Prostate gland (tissue), 2 donors: ENCODE data around the gene EFS. TPM values are rescaled to one million over a fixed set of nuclear protein-coding genes. Genes with fewer than 3 reads are reported as not detected.
"Not testable (repeated sequence)": the region's sequence is repeated elsewhere in the genome, so short reads cannot be mapped to it uniquely, and the experiment has no call there.

Experiments
- DNase-seq: peaks from one replicate; pipeline ENCODE4 v3.0.0-alpha.2; 2019; ENCODE audit warnings: low spot score
- H3K27ac ChIP-seq, 2 donors: fragments of 200-600 bp; sonication (generic); 2 replicates each; pipeline ENCODE4 v1.5.1; 2017 to 2019
- H3K27me3 ChIP-seq: fragments of 200-600 bp; sonication (generic); replicated peaks from 2 replicates; pipeline ENCODE4 v1.5.1; 2019; ENCODE audit not compliant: insufficient read depth
- H3K36me3 ChIP-seq, 2 donors: fragments of 200-600 bp; sonication (generic); 1 replicate in 1 of 2; 2 replicates in 1 of 2; pipeline versions ENCODE4 v1.5.1 to v1.8.1; 2017 to 2019
- H3K4me1 ChIP-seq: fragments of 200-600 bp; sonication (generic); replicated peaks from 2 replicates; pipeline ENCODE4 v1.5.1; 2019
- H3K4me3 ChIP-seq, 2 donors: fragments of 200-600 bp; sonication (generic); 2 replicates each; pipeline ENCODE4 v1.5.1; 2017 to 2019
- H3K9me3 ChIP-seq: fragments of 200-600 bp; sonication (generic); 2 replicates; pipeline ENCODE4 v1.5.1; 2017
- POLR2A ChIP-seq: fragments of 450-650 bp; IDR thresholded peaks from one replicate; pipeline ENCODE4 v1.6.1; 2016; ENCODE audit warnings: antibody characterized with exemption, mild to moderate bottlenecking
- POLR2AphosphoS5 ChIP-seq: sonication (generic); formaldehyde crosslinking; IDR thresholded peaks from one replicate; pipeline ENCODE4 v1.6.1; 2017; ENCODE audit warnings: antibody characterized with exemption
- WGBS: methylation state at CpG from one replicate; pipeline ENCODE4 v1.1.5; 2018; 5-methylcytosine and 5-hydroxymethylcytosine counted together
- intact Hi-C: fragments of 100-400 bp; cut with DNase I; formaldehyde crosslinking; loops from one replicate; pipeline ENCODE4 v1.14.2; 2022
- total RNA-seq, 2 donors: library from RNA; depleted of rRNA; stranded (reverse); fragments of >200 nt; gene quantifications; one replicate each; pipeline ENCODE4 v1.1.0, GENCODE V29; 2016
- TF ChIP-seq, protein P1 (sequence below), 4 experiments: fragments of 200-600 bp in 2 of 4; fragments of 450-650 bp in 2 of 4; sonication (generic) in 2 of 4; IDR thresholded peaks; 1 replicate in 3 of 4; 2 replicates in 1 of 4; pipeline ENCODE4 v1.5.1; 2016 to 2019; ENCODE audit warnings: antibody characterized with exemption in 4 of 4, mild to moderate bottlenecking in 2 of 4, moderate library complexity in 2 of 4

Gene EFS
- total RNA-seq, 2 donors from 2014 or later, result 26.5 to 53.2 TPM

DNA sequence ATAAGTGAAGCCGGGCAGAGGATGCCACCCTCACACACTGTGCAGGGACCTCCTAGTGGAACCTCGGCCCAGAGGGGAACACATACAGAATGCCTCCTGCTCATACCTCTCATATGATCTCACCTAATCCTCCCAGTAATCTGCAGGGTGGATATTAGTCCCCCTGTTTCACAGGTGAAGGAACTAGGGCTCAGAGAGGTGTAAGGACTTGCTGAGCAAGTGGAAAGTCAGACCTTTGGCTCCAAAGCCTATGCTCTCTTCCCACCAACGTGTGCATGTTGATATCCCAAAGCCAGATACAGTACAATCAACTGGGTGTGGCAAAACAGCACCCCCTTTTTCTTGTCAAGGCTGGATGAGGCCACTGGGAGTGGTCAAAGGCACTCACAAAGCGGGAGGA lies 38.9 kb upstream of the EFS start:
- no peak for DNase-seq
- no peaks in the 10 kb centered on the region for H3K27me3 ChIP-seq
- intact Hi-C loops, result no loop called here
- H3K27ac ChIP-seq, result no peak overlapping the region
- H3K4me3 ChIP-seq, result no peak overlapping the region
- WGBS, result 84% methylated on average over 4 of the region's 4 CpGs
- TF ChIP-seq, protein P1, sequence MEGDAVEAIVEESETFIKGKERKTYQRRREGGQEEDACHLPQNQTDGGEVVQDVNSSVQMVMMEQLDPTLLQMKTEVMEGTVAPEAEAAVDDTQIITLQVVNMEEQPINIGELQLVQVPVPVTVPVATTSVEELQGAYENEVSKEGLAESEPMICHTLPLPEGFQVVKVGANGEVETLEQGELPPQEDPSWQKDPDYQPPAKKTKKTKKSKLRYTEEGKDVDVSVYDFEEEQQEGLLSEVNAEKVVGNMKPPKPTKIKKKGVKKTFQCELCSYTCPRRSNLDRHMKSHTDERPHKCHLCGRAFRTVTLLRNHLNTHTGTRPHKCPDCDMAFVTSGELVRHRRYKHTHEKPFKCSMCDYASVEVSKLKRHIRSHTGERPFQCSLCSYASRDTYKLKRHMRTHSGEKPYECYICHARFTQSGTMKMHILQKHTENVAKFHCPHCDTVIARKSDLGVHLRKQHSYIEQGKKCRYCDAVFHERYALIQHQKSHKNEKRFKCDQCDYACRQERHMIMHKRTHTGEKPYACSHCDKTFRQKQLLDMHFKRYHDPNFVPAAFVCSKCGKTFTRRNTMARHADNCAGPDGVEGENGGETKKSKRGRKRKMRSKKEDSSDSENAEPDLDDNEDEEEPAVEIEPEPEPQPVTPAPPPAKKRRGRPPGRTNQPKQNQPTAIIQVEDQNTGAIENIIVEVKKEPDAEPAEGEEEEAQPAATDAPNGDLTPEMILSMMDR (IDR thresholded peaks at IDR 0.05), result no peak
- TF ChIP-seq POLR2AphosphoS5 (no peak), POLR2A (no peak)
- no peaks in the 10 kb centered on the region for H3K9me3 ChIP-seq
- no peaks in the 10 kb centered on the region for H3K36me3 ChIP-seq
- H3K4me1 ChIP-seq, result no peaks in the 10 kb centered on the region

DNA sequence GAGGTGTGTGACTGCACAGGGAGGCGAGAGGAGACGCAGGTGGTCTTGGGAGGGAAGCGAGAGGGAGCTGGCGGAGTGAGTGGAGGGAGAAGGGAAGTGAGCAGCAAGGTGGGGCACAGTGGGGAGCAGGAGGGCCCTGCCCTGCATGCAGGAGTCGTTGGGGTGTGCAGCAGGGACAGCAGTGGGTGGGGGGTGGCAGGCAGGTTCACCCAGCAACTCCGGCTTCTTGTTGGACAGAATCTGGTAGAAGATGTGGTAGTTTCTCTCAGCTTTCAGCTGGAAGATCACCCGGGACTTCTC lies 38.1 kb upstream of the EFS start:
- intact Hi-C loops, result no loop called here
- no peak for TF ChIP-seq POLR2AphosphoS5
- 60% methylated on average over 7 of the region's 7 CpGs for WGBS
- Histone ChIP-seq H3K4me3 (no peak overlapping the region), H3K27ac (no peak overlapping the region), H3K27me3 (no peaks in the 10 kb centered on the region), H3K9me3 (no peaks in the 10 kb centered on the region), H3K4me1 (no peaks in the 10 kb centered on the region), H3K36me3 (no peaks in the 10 kb centered on the region)
- DNase-seq, result no peak

DNA sequence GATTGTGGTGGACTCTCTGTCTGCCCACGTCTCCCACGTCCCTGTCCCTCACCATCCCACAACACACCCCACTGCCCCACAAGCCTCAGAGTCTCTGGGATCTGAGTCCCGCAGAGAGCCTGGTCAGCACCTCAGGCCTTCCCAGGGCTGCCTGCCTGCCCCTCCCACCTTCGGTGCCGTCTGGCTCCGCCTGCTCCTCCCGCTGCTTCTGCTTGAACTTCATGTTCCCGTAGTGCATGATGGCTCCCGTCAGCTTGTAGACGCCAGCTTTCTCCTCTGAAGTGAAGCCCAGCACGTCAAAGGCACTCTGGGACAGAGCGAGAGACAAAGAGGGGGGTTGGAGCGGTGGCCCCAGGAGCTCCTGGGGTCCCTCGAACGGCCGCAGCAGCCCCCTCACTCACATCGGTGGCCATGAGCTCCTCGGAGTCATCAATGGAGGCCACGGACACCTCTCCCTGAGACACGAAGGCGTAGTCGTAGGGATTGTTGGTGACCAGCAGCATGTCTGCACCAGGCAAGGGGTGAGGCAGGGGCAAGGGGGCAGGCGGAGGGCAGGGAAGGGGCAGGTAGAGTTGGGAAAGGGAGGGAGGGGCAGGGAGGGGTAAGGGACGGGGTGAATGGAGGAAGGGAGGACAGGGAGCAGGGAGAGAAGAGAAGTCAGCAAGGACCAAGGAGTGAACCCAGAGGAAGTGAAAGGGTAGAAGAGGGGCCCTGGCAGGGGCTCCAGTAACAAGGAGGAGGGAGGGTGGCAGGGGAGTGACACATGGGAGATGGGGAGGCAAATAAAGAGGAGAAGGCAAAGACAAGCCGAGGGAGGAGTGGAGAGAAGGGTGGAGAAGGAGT lies 37.5 kb upstream of the EFS start:
- H3K4me1 ChIP-seq, result no peaks in the 10 kb centered on the region
- 46% methylated on average over 25 of the region's 25 CpGs for WGBS
- no peaks in the 10 kb centered on the region for H3K36me3 ChIP-seq
- H3K9me3 ChIP-seq, result no peaks in the 10 kb centered on the region
- no peak for DNase-seq
- intact Hi-C loops, result no loop called here
- no peak overlapping the region for H3K27ac ChIP-seq
- H3K27me3 ChIP-seq, result no peaks in the 10 kb centered on the region
- no peak overlapping the region for H3K4me3 ChIP-seq
- TF ChIP-seq, protein P1 (IDR thresholded peaks at IDR 0.05), result no peak
- TF ChIP-seq POLR2A, result no peak
- no peak for TF ChIP-seq POLR2AphosphoS5

DNA sequence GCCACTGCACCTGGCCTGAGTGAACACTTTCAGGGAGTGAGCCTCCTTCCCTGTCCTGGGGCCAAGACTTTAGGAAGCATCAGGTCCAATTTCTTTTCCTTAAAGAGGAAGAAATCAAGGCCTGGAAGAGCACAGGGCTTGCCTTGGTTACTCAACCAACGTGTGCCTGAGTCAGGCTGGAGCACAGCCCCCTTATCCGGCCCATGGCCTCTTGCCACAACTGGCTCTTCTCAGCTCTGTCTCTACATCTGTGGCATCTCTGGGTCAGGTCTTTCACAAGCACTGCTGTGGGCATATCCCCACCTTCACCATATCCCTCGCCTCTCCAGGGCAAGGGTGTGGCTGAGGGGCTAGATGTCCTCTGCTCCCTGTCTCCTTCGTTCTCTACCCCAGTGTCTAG lies 36.3 kb upstream of the EFS start:
- Histone ChIP-seq H3K4me3 (no peak overlapping the region), H3K9me3 (no peaks in the 10 kb centered on the region), H3K36me3 (no peaks in the 10 kb centered on the region), H3K27ac (no peak overlapping the region), H3K4me1 (no peaks in the 10 kb centered on the region), H3K27me3 (no peaks in the 10 kb centered on the region)
- intact Hi-C loops, result no loop called here
- WGBS, result 81% methylated on average over 4 of the region's 4 CpGs
- TF ChIP-seq, protein P1 (IDR thresholded peaks at IDR 0.05), result no peak
- TF ChIP-seq POLR2A (no peak), POLR2AphosphoS5 (no peak)
- no peak for DNase-seq

DNA sequence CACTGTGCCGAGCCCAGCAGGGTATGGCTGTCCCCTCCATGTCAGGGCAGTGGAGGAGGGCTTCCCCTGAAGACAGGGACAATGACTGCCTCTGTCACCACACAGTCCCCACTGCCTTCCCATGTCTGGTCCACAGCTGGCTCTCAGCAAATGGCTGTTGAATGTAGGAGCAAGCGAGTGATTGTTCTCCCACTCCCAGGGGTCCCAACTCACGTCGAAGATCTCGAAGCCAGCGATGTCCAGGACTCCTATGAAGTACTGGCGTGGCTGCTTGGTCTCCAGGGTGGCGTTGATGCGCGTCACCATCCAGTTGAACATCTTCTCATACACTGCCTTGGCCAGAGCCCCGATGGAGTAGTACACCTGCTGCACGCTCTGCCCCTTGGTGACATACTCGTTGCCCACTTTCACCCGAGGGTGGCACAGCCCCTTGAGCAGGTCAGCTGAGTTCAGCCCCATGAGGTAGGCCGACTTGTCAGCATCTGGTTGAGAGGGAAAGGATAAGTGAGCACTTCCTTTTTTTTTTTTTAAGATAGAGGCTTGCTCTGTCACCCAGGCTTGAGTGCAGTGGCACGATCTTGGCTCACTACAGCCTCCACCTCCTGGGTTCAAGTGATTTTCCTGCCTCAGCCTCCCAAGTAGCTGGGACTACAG lies 35.7 kb upstream of the EFS start:
- H3K4me3 ChIP-seq, DNase-seq, H3K4me1 ChIP-seq, H3K9me3 ChIP-seq, intact Hi-C loops, H3K36me3 ChIP-seq, H3K27me3 ChIP-seq, H3K27ac ChIP-seq: not testable (repeated sequence)
- 91% methylated on average over 16 of the region's 16 CpGs for WGBS

DNA sequence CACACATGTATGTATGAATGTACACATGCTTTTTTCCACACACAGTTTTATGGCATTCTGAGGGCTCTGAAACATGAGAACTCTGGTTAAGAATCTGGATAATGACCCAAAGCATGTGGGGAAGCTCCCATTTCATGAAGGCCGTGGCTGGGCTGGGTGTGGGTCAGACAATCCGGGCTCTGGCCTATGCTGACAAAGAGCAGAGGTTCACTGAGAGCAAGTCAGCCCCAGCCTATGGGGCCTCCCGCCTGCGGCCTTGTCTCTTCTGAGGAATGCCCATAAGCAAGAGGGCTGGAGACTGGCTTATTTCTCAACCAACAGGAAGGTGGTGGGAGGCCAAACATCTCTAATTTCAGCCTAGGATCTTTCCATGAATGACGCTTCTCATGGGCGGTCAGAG lies 34.6 kb upstream of the EFS start:
- TF ChIP-seq POLR2A (no peak), POLR2AphosphoS5 (no peak)
- TF ChIP-seq, protein P1 (IDR thresholded peaks at IDR 0.05), result no peak
- Histone ChIP-seq H3K4me1 (no peaks in the 10 kb centered on the region), H3K27ac (no peak overlapping the region), H3K9me3 (no peaks in the 10 kb centered on the region), H3K27me3 (no peaks in the 10 kb centered on the region), H3K36me3 (no peaks in the 10 kb centered on the region), H3K4me3 (no peak overlapping the region)
- DNase-seq, result no peak
- intact Hi-C loops, result no loop called here
- 80% methylated on average over 6 of the region's 6 CpGs for WGBS
